GM12873 (cell line): Measurements from ENCODE around the gene AUTS2.

ENCODE experiments used
- TF ChIP-seq, protein P1 (sequence below): IDR thresholded peaks from 2 replicates; pipeline ENCODE4 v1.5.1; 2012; ENCODE audit warnings: low read depth, mild to moderate bottlenecking, moderate library complexity, low read length, control low read depth; ENCODE audit not compliant: insufficient read depth; ENCODE audit errors: missing control alignments

AUTS2 gene

DNA sequence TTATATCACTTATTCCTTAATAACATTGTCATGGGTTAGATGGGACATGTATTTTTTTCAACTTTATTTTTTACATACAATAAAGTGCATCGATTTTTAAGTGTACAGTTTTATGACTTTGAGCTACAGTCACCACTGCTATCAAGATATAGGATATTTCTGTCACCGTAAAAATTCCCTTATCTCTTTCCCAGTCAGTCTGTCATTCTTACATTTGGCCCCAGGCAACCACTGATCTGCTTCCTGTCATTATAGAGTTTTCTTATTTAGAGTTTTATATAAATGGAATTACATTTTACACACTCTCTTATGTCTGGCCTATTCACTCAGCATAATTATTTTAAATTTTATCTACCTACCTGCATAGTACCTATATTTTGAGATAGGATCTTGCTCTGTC, 145.2 kb downstream of the AUTS2 start:
- TF ChIP-seq, protein P1, sequence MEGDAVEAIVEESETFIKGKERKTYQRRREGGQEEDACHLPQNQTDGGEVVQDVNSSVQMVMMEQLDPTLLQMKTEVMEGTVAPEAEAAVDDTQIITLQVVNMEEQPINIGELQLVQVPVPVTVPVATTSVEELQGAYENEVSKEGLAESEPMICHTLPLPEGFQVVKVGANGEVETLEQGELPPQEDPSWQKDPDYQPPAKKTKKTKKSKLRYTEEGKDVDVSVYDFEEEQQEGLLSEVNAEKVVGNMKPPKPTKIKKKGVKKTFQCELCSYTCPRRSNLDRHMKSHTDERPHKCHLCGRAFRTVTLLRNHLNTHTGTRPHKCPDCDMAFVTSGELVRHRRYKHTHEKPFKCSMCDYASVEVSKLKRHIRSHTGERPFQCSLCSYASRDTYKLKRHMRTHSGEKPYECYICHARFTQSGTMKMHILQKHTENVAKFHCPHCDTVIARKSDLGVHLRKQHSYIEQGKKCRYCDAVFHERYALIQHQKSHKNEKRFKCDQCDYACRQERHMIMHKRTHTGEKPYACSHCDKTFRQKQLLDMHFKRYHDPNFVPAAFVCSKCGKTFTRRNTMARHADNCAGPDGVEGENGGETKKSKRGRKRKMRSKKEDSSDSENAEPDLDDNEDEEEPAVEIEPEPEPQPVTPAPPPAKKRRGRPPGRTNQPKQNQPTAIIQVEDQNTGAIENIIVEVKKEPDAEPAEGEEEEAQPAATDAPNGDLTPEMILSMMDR, result no peak

DNA sequence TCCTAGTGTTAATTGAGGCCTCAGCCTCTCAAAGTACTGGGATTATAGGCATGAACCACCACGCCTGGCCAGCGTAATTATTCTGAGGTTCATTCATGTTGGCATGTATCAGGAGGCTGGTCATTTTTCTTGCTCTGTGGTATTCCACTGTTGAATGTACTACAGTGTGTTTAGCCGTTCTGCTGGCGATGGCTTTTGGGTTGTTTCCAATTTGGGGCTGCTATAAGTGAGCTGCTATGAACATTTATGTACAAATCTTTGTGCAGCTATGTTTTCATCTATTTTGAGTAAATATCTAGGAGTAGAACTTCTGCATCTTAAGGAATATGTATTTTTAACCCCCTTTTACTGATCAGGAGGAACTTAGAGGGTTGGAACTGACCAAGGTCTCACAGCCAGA, 145.8 kb downstream of the AUTS2 start:
- TF ChIP-seq, protein P1, result no peak

DNA sequence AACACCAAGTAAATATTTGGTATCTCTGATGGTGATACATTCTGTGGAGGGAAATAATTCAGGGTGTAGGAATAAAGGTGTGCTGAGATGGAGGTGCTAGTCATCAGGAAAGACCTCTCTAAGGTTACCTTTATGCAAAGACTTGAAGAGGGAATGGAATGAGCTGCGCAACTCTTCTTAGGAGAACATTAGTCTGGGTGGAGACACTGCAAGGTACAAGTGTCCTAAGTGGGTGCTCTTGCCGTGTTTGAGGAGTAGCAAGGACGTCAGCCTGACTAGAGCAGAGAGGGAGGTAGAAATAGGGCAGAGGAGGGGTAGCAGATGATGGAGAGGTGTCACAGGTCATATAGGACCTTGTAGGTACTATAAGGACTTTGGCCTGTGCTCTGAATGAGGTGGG, 148.1 kb downstream of the AUTS2 start:
- TF ChIP-seq, protein P1, result no peak

DNA sequence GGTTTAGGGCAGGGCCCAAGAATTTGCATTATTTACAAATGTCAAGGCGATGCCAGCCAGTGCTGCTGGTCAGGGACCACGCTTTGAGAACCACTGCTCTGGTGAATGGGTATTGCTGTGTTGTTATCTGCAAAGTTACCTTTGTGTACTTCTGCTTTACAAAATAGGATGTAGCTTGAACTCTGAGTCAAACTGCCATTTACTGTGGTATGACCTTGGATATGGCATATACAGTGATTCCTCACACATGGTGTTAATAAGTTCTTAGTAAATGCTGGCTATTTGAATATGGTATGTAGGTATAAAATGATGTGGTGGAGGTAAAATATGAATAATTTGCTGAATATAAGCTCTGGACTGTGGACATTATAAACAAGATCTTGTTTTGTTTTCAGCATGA, 148.9 kb downstream of the AUTS2 start:
- TF ChIP-seq, protein P1, result no peak

DNA sequence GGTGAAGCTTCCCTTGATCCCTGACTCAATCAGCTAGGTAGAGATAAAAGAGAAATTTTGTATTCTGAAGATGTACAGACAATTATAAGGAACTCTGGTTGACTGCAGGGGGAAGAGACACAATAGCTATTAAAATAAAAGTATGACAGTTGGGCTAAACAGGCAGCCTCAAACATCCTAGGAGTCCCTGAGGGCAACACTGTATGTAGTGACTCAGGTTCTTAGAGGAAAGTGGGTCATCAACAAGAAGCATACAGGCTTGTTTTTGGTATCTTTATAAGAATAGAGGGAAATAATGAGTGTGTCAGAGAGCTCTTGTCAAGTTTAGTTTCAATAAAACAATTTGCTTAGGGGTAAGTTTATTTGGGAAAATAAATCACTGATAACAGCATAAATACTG, 150.3 kb downstream of the AUTS2 start:
- TF ChIP-seq, protein P1, result no peak

DNA sequence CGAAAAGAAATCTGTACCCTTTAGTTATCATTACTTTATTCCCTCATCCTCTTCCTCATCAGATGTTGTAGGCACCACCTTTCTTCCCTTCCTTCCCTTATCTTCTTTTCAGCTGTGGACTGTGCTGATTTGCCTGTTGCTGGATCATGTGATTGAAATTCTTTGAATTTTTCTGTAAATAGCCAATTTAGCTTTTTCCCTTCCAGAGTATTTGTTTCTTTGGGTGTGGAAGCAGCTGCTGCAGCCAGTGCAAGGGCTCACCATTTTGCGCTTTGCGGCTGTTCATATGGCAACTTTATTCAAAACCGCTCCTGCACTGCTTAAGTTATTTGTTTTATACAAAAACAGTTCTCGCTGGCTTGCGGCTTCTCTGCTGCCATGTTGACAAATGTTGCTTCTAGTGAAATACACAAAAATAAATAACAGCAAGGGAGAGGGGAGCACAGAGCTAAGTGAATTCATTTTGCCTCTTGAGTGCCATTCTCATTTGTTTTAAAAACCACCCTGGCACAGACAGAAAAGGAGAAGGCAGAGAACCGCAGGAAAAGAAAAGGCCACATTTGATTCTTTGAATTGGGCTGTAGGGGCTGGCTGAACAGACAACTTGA, 151.2 kb downstream of the AUTS2 start:
- TF ChIP-seq, protein P1, result no peak

DNA sequence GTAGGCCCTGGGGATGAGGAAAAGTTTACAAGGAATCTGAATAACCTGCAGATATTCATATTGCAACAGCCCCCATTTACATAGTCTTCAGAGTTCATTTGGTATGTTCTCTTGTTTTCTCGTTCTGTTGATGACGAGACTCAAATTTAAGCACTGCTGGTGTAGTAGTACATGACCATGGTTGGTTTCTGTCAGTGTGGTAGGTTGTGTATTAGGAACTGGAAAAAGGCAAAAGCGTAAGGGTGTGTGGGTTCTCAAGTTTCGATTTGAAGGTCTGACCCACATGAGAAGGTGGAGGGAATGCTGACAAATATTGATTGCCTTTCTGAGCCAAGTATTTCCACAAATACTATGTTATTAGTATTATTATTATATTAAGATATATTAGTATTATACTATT, 151.7 kb downstream of the AUTS2 start:
- TF ChIP-seq, protein P1, result no peak
